ENCODE results near the gene CTDSPL. TPM values are rescaled to one million over a fixed set of nuclear protein-coding genes. Genes with fewer than 3 reads are reported as not detected.

CTDSPL gene
- total RNA-seq, 2 donors from 2014 or later = 75.0 to 76.7 TPM

DNA sequence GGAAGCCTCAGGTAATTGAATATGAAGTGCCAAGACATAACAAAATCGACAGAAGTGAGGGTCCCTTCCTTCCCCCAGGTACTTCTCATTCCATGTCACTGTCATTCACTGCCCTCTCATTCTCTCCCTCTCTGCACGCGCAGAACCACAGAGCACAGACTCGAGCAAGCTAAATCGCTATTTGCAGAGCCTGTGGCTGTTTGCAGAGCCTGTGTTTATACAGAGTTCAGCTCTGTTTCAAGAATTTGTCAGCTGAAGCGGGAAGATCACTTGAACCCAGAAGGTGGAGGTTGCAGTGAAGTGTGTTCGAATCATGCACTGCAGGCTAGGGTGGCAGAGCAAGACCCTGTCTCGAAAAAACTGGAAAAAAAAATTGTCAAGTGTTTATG, 131.4 kb downstream of the CTDSPL start:
- Histone ChIP-seq H3K27ac (peak overlapping the region; percentile 85), H3K4me3 (no peak overlapping the region), H3K9me3 (no peaks in the 10 kb centered on the region), H3K4me1 (peaks cover 13% of the 10 kb centered on the region), H3K9ac (ENCODE audit: low read depth in 2 of 2, low read length in 2 of 2) (peak overlapping the region; percentile 28 to 98), H3K27me3 (no peaks in the 10 kb centered on the region), H3K36me3 (no peaks in the 10 kb centered on the region)
- TF ChIP-seq, protein P1, sequence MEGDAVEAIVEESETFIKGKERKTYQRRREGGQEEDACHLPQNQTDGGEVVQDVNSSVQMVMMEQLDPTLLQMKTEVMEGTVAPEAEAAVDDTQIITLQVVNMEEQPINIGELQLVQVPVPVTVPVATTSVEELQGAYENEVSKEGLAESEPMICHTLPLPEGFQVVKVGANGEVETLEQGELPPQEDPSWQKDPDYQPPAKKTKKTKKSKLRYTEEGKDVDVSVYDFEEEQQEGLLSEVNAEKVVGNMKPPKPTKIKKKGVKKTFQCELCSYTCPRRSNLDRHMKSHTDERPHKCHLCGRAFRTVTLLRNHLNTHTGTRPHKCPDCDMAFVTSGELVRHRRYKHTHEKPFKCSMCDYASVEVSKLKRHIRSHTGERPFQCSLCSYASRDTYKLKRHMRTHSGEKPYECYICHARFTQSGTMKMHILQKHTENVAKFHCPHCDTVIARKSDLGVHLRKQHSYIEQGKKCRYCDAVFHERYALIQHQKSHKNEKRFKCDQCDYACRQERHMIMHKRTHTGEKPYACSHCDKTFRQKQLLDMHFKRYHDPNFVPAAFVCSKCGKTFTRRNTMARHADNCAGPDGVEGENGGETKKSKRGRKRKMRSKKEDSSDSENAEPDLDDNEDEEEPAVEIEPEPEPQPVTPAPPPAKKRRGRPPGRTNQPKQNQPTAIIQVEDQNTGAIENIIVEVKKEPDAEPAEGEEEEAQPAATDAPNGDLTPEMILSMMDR (IDR thresholded peaks at IDR 0.05) = no peak
- intact Hi-C loops (cut with DNase I) = no loop called here
- DNase-seq = no peak

DNA sequence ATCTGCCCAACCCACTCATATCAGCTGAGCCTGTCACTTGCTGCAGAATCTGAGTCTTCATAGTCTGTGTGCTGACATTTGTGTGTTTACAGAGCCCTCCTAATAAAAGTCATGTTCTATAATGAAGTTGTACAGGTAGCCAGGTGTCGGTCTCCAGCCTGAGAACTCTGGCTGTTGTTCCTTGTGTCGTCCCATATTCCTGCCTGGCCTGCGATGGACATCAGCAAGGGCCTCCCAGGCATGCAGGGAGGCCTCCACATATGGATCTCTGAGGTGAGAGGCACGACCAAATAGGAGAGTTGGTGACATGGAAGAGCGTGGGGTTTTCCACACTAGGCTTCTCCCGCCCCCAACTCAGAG, 131.8 kb downstream of the CTDSPL start:
- Histone ChIP-seq H3K9me3 (no peaks in the 10 kb centered on the region), H3K36me3 (no peaks in the 10 kb centered on the region), H3K4me3 (peak overlapping the region; percentile 42), H3K27ac (peak overlapping the region; percentile 85), H3K9ac (ENCODE audit: low read depth in 2 of 2, low read length in 2 of 2) (peak overlapping the region; percentile 77 to 98), H3K4me1 (peaks cover 16% of the 10 kb centered on the region), H3K27me3 (no peaks in the 10 kb centered on the region)
- intact Hi-C loops (cut with DNase I) = no loop called here
- TF ChIP-seq, protein P1 (IDR thresholded peaks at IDR 0.05) = no peak
- no peak for DNase-seq

DNA sequence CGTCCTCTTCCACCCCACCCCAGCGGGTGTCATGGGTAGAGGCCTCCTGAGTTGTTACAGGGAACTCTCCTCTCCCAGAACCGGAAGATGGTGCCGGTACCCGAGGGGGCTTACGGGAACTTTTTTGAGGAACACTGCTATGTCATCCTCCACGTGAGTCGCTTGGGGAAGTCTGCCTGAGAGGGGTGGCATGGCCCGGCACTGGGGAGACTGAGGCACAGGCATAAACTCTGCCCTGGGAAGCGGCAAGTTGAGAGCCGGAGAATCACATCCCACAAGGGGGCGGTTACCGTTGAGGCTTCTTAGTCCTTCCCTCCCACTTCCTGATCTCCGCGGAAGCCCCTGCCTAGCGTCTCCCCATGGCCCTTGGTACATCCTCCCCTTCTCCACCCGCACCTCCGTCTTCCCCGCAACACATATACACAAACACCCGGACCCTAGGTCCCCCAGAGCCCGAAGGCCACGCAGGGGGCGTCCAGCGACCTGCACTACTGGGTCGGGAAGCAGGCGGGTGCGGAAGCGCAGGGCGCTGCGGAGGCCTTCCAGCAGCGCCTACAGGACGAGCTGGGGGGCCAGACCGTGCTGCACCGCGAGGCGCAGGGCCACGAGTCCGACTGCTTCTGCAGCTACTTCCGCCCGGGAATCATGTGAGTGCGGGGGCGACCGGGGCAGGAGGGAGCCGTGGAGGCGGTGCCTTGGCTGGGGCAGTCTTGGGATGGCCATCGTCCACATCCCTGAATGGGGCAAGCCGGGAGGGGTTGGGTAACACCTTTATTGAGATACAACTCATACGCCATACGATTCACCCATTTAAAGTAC, 132.3 kb downstream of the CTDSPL start:
- Histone ChIP-seq H3K9ac (ENCODE audit: low read depth in 2 of 2, low read length in 2 of 2) (peak overlapping the region; percentile 77 to 98), H3K4me1 (peaks cover 18% of the 10 kb centered on the region), H3K4me3 (peak overlapping the region; percentile 42), H3K9me3 (no peaks in the 10 kb centered on the region), H3K27me3 (no peaks in the 10 kb centered on the region), H3K36me3 (no peaks in the 10 kb centered on the region), H3K27ac (peak overlapping the region; percentile 85)
- intact Hi-C loops (cut with DNase I) = no loop called here
- DNase-seq = peak; percentile 76
- TF ChIP-seq, protein P1 (IDR thresholded peaks at IDR 0.05) = no peak

DNA sequence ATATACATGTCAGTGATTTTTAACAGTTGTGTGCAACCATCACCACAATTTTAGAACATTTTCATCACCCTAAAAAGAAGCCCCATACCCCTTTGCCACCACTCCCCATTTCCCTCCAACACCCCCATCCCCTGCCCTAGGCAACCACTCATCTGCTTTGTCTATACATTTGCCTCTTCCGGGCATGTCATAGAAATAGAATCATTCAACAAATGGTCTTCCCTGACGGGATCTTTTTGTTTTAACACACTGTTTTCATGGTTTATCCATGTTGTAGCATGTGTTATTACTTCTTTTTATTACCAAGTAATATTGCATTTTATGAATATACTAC, 132.9 kb downstream of the CTDSPL start:
- H3K4me1 ChIP-seq = peaks cover 18% of the 10 kb centered on the region
- H3K9ac ChIP-seq (ENCODE audit: low read depth in 2 of 2, low read length in 2 of 2) = peak overlapping the region; percentile 77 to 98

DNA sequence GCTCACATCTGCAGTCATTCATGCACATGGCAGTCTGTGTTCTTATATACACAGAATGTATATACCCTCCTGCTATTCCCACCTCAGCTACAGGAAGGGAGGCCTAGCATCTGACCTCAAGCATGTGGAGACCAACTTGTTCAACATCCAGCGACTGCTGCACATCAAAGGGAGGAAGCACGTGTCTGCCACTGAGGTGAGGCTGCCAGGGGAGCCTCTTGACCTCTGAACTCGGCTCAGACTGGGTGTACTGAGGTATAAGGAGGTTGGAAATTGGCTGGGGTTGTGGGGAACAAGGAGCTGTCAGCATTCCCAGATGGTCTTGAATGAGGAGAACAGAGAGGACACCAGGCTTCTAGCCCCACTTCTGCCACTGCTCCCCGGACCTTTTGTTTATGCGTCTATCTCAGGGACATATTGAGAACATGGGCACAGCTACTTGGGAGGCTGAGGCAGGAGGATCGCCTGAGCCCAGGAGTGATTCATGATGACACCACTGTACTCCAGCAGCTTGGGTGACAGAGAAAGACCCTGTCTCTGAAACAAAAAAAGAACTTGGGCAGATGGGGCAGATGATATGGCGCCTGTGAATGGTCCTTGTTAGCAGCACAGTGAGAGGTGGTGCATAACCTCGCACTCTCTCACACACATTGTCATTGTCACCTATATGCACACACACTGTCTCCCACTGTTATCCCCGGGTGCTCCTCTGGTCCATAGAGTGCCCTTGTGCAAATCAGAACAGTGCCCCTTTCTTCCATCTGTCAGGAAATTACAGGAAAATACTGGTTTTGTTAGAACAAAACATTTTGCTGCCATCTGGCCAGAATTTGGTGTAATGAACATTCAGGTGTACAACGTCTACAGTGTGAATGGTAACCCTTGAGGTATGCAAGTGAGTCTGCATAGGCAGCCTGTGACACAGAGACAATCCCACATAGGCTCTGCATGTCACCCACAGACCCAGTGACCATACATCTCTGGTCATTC, 134.3 kb downstream of the CTDSPL start:
- no peak overlapping the region for H3K27ac ChIP-seq
- peaks cover 18% of the 10 kb centered on the region for H3K4me1 ChIP-seq
- H3K9ac ChIP-seq (ENCODE audit: low read depth in 2 of 2, low read length in 2 of 2) = peak overlapping the region in 1 of 2 donors; percentile 49
- DNase-seq = no peak
- no peaks in the 10 kb centered on the region for H3K27me3 ChIP-seq
- H3K9me3 ChIP-seq = no peaks in the 10 kb centered on the region
- intact Hi-C loops (cut with DNase I) = no loop called here
- TF ChIP-seq, protein P1 (IDR thresholded peaks at IDR 0.05) = no peak
- no peak overlapping the region for H3K4me3 ChIP-seq
- H3K36me3 ChIP-seq = peaks cover under 1% of the 10 kb centered on the region

More for the DNA sequence above, 132.9 kb downstream of the CTDSPL start:
- peak overlapping the region; percentile 85 for H3K27ac ChIP-seq
- intact Hi-C loops (cut with DNase I) = no loop called here
- no peak for DNase-seq
- TF ChIP-seq, protein P1 (IDR thresholded peaks at IDR 0.05) = no peak
- H3K4me3 ChIP-seq = peak overlapping the region; percentile 42
- no peaks in the 10 kb centered on the region for H3K36me3 ChIP-seq
- H3K27me3 ChIP-seq = no peaks in the 10 kb centered on the region
- H3K9me3 ChIP-seq = no peaks in the 10 kb centered on the region
